Central memory CD4-positive, alpha-beta T cell (primary cell): ENCODE data around the gene BRCA2.

Experiments used
- DNase-seq: peaks from one replicate; pipeline ENCODE4 v3.0.0; 2022

Gene BRCA2

DNA sequence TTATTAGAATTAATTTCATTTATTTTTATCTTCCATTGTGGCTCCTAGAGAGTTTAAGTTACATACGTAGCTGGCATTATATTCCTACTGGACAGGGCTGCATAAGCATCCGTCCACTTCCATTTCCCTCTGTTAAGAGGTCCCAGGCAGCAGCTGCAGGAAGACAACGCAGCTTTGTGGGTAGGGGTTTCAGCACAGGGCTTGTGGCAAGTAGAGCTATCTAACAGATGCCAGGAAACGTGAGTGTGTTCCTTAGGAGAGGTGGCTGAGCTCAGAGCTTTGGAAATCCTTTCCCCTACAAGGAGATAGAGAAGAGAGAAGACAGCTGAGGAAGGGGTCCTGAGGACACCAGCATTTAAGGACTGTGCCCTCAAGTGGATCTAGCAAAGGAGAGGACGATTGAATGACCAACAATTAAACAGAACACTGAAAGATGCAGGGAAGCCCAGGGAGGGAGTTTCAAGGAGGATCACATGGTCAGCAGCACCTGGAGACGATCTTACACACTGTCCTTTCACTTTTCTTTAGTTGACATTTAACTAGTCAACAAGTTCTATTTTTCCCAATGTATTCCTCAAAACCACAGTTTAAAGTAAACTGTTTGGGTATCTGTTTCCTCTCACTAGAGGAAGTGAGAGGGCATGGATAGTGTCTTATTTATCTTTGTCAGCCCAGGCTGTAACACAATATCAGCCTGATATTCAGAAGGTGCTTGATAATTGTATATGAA is 114.9 kb downstream of the BRCA2 start:
- no peak for DNase-seq

DNA sequence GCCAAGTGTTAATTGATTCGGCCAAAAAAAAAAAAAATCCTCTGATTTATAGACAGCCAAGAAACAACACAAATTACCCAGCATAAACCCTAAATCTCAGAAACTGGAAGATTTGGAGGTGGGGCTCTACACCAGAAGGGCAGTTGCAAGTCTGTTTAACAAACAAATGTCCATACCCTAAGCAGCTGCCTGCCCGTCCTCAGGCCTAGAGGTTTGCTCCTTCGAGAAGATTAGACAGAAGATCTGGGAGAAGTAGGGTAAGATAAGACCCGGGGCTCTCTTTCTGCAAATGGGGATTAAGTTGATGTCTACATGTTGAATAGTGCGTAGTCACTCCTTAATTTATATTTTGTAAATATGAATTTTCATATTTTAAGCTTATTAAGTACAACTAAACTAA is 116.1 kb downstream of the BRCA2 start:
- DNase-seq = no peak

- DNase-seq = no peak
Observed at GRCh38 chr13:32432856-32433255, 117.5 kb downstream of the BRCA2 start.

- no peak for DNase-seq
Observed at GRCh38 chr13:32438871-32439270, 123.6 kb downstream of the BRCA2 start.

- DNase-seq = peak; percentile 22
Observed at GRCh38 chr13:32443111-32443510, 127.8 kb downstream of the BRCA2 start.

- no peak for DNase-seq
Observed at GRCh38 chr13:32445461-32445860, 130.2 kb downstream of the BRCA2 start.

- DNase-seq = no peak
Observed at GRCh38 chr13:32446220-32446619, 130.9 kb downstream of the BRCA2 start.

DNA sequence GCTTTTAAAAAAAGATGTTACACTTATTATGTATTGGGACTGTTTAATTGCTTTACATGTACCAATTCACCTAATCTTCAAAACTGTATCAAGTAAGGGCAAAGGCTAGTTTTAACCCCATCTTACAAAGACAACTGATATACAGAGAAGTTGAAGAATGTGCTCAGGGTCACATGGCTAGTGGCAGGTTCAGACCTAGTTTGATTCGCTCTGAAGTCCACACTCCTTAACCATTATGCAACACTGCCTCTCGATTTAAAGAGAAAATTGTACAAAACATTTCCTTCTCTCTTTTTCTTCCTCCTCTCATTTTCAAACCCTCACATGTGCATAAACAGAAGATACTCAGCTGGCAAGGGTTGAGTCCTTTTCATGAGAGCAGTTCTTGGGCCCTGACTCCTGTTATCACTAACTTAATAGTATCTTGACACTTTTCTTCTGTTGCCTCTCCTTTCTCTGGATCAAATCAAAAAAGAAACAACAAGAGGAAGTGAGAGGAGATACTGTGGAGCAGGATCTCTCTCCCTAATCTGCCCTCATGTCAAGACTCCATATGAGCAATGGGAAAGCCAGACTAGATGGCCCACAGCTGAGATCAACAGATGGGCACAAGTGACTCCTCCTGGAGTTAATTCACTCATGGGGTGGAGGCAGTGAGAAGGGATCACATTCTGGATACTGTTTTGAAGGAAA is 131.6 kb downstream of the BRCA2 start:
- no peak for DNase-seq

DNA sequence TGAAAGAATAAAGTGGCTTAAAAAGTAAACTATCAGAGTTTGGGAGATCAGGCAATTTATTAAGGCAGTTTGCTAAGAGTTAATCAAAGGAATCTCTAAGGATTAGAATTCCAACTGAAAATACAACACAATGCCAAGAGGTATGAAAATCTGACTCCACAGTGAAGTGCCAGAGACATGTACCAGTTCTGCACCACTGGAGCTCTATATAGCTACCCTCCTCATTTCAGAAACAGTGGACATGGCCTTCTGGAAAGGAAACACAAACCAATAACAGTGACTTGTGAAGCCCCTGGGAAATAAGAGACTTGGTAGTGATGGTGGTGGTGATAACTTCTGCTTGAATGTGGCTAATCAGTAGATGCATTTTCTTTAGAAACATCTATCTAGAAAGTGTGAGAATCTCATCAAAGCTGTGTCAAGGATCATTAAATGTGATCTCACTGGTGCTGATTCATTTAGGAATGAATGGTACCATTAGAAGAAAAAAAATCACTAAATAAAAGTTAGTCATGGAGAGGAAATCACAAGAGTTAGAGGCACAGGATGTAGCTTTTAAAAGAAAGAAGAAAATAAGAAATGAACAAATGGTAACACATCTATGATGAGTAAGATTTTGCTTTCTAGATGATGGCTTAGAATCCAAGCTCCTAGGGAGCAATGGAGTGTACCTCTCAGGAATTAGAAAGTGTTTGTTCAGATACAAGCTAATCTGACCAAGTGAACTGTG is 132.8 kb downstream of the BRCA2 start:
- no peak for DNase-seq

DNA sequence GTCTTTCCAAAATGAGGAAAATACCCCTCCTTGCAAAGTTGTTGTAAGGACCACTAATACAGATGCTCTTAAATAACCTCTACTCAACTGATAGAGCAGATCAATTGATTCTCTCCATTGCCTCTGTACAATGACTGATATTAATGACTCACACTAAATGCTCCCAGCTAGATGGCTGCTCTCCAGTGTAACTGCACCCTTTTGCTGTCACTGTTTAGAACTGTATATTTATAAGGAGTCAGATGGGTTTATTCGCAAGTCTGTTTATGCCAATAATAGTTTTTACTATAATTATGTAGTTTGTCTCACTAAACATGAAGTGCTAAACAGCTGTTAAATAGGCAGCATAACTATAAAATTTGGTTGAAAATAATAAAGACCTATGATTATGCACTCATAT is 133.7 kb downstream of the BRCA2 start:
- no peak for DNase-seq
